Stimulated activated CD4-positive, alpha-beta T cell treated with anti-CD3 and anti-CD28 coated beads, Interleukin-15, amount 100 ng/mL, for 1 hour (primary cell): ENCODE data around the gene LHX3.
A peak's percentile ranks its signal among the peaks of the same experiment; 100 is the strongest.

Source experiments
- DNase-seq, 2 donors: peaks; one replicate each; pipeline ENCODE4 v3.0.0-alpha.2; 2020; ENCODE audit warnings: low read depth in 1 of 2, low spot score in 1 of 2

The LHX3 gene

DNA sequence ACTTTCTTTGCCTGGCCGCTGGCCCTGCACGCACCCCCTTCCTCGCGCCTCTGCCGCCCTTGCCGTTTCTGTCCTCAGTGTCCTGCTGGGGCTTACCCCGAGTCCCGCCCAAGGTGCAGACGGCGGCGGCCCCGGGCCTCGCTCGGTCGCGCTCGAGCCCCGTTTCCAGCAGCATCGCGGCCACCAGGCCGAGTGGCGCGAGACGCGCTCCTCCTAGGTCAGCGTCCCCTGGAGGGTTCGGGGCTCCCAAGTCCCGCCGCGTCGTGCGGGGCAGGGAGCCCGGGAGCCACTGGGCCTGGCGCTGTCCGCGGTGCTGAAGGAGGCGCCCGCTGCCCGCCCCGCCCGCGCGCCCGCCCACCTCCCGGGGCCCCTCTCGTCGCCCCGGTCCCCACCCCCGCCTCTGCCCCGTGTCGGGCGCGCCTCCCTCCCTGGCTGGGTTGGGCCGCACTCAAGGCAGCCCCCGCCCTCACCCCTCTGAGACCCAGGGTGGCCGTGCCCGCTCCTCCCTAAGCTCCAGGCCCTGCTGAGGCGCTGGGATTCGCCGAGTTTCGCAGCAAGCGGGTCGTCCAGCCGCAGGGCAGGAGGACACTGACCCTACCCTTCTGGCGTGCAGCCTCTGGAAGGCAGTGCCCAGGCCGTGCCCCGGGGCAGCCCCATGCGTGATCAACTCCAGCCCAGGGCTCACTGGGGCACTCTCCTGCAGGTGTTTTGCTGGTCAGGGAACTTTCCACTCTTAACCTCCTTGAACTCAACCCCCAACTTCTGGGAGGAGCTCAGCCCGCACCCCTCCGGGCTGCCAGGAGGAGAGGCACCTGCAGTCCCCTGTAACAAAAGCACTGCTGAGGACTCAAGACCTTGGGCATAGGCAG, at the start of gene LHX3:
Gene LHX3, minus strand, starts transcription at position 291 of the 869 bp plus-strand sequence. Its CDS starts 116 bp downstream, at position 175.
- DNase-seq: no peak

DNA sequence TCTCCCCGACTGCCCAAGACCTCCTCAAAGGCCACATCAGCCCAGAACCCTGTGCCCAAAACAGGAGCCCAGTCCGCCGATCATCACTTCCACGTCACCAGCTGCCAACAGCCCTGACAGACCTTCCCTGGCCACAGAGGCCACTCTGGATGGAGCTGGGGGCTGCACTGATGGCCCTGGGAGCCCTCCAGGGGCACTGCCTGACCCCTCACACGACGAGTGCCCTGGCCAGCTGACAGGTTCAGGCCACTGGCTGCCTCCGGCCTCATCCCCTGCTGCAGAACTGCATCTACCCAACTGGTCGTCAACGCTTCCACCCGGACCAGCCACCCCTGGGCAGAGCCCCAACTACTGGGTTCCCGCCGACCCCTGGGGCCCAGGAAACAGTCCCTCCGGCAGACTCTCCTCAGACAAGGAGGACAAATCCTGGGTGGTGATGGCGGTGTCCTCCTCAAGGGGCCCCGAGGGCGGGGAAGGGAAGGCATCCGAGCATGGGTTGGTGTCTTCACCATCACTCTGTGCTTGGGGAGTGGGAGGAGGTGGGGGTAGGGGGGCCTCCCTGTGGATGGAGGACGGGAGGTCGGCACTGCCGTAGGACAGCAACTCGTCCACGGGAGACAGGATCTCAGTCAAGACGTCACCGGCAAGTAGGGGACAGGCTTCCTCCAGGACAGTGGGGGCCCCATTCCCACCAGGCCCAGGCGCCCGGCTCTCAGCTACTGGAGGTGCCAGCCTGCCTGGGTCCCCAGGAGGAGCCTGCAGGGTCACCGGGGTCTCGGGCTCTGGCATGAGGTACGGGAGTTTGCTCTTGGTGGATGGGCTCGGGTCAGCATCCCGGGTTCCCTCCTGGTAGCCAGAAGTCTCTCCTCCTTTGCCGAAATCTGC, 48.6 kb upstream of the LHX3 start:
- DNase-seq: no peak

DNA sequence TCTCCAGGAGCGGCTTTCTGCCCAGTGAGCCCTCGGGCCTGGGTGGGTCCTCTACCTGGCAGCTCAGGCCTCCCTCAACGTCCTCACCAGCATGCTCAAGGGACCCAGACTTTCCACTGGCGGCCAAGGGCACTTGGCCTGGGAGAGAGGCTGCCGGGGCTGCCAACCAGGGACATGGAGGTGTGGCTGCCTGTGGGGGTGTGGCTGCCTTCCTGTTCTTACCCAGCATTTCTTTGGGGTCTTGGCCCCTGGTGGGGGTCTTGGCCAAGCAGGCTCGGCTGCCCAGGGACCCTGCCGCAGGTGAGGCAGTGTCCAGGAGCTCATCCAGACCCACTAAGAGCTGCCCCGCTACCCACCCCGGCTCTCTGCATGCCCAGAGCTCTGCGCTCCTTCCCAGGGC, 47.9 kb upstream of the LHX3 start:
- no peak for DNase-seq

DNA sequence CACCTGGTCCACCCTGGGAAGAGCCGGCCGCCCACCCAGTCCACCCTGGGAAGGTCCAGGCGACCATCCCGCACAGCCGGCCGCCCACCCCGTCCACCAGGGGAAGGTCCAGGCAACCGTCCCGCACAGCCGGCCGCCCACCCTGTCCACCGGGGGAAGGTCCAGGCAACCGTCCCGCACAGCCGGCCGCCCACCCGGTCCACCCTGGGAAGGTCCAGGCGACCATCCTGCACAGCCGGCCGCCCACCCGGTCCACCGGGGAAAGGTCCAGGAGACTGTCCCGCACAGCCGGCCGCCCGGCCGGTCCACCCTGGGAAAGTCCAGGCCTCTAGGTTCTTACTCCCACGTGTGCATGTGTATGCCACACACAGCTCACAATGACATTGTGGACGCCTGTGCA, 47.4 kb upstream of the LHX3 start:
- DNase-seq: no peak

DNA sequence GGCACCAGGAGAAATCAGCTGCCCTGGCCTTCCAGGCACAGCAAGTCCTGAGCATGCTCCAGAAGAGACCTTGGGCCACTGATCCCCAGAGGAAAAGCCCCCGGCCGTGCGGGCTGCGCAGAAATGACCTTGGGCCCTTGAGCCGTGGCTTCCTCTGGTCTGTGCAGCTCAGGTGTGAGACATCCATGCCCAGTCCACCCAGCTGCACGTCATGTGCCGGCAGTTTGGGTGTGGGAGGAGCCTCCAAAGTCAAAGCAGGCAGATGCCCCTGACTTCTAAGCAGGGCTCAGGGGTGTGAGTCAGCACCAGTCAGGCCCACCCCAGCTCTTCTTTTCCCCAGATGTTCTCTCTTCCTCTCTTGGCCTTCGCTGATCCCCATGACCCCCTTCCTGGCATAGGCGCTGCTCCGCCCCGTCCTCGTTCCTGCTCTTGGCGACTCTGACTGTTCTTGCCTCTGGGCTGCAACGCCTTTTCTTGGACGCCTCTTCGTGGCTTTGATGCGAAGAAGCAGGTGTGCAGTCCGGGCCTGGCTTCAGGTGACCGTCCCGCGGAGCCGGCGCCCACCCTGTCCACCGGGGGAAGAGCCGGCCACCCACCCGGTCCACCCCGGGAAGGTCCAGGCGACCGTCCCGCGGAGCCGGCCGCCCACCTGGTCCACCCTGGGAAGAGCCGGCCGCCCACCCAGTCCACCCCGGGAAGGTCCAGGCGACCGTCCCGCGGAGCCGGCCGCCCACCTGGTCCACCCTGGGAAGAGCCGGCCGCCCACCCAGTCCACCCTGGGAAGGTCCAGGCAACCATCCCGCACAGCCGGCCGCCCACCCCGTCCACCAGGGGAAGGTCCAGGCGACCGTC, 46.6 kb upstream of the LHX3 start:
- no peak for DNase-seq

DNA sequence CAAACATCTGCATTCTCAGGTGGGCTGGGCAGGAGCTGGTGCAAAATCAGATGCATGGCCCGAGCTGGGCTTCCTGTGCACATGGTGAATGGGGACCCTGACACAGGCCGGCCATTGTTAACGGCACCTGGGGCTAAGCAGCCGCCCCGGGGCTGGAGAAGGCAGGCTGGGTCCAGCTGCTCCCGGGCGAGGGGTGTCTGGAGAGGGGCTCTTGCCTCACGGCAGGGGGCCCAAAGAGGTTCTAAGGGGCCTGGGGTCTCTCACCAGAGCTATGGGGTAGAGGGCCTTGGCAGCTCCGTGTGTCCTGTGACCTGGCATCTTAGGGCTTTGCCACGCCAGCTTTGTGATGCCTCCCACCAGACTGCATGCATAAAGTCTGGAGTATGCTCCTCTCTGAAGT, 45.7 kb upstream of the LHX3 start:
- no peak for DNase-seq

DNA sequence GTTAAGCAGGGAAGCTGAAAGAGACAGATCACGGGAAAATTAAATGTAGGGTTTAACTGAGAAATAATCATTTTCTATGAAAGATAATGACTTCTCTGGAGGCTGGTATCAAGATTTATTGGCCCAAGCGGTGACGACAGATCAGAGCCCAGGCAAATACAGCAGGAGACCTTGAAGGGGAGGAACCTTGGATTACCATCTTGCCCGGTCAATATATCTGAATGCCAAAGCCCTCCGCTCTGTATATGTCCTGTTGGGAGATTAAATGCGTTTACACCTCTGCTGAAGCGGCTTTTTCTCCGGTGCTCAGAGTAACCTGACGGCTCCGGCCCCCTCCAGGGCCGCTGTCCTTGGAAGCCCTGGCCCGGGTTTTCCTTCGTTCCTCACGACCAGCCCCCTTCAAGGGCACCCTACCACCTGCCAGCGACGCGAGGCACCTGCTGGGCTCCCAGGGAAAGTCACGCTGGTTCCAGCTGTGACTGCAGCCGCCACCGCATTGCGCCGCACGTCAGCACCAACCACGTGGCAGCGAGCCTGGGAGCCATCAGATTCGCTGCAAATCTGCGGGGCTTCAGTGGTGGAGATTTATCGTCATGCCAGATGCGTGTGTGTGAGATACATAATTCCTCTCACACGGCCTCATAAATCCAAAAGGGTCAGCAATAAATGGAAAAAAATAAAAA, 45.1 kb upstream of the LHX3 start:
- no peak for DNase-seq

DNA sequence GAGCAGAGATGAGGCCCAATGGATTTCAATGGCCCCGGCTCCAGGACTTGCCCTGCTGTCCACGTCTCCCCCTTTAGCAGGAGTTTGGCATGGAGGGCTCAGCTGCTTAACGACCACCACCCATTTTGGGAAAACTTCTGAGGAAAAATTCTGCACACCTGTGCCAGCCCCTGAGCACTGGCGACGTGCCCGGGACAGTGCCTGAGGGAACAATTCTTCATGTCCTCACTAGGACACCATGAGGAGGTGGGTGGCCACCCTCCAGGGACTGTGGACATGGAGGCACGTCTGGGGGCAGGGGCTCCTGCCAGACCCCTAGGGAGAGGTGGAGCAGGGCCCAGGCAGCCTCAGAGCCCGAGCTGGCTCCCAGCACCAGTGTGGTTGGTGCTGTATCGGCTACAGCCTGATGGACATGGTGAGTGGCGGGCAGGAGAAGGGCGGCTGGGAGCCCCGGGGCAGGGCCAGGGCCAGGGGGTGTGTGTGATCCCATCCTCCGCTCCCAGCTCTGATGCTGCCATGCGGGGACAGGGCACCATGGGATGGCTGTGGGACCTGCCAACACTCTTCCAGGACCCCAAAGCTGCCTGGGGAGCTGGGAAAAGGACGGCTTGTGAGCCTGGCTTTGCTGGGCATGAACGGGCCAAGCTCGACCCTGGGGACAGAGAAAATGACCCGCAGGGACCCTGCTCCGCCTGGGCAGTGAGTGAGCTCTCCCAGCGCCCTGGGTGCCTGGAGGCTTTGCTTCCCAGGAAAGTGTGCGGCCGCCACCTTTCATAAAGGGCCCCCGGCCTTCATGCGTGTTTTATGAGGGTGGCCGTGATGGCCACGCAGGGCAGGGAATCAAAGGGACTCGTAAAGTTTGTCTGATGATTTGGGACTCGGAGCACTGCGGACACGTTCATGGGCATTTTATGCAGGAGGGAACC, 44.3 kb upstream of the LHX3 start:
- no peak for DNase-seq

DNA sequence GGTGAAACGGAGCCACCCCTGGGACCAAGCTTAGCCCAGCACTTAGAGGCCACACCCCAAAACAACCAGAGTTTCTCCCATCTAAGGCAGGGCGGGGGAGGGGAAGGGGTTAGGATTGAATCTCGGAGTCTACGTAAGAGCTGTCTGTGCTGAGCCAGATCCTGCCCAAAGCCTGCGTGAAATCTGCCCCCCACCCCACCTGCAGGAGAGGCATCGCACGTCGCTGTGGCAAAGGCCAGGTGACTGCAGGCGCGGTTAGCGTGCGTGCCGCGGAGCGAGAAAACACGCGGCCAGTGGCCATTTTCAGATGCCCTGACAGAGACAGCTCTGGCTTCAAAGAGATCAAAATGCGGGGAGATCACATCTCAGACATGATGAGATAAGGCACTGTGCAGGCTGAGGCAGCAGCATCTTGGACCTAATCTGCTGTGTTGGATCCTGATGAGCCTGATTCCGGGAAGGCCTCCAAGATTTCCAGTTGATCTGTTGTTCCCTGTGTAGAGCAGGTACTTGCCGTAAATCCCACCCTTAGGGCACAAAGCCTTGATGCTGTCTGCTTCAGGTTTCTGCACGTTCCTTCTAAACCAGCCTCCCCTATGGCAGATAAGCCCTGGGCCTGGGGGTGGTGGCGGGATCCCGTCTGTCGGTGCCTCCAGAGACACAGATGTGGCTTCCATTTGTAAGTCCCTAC, 43.2 kb upstream of the LHX3 start:
- no peak for DNase-seq

DNA sequence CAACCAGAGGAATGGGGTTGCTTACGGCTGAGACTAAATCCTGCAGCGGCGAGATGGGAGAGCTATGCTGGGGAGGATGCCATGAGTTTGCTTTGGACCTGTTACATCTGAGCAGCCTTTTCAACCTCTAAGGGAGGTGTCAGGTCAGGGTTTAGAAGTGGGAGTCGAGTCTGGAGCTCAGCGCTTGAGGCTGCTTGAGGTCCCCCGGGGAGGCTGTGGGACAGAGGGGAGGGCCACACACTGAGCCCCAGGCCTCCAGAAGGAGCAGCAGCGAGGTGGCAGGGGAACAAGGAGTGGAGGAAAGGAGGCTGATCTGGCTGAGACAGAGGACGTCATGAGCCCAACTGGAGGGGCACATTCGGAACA, 42.6 kb upstream of the LHX3 start:
- DNase-seq: no peak

DNA sequence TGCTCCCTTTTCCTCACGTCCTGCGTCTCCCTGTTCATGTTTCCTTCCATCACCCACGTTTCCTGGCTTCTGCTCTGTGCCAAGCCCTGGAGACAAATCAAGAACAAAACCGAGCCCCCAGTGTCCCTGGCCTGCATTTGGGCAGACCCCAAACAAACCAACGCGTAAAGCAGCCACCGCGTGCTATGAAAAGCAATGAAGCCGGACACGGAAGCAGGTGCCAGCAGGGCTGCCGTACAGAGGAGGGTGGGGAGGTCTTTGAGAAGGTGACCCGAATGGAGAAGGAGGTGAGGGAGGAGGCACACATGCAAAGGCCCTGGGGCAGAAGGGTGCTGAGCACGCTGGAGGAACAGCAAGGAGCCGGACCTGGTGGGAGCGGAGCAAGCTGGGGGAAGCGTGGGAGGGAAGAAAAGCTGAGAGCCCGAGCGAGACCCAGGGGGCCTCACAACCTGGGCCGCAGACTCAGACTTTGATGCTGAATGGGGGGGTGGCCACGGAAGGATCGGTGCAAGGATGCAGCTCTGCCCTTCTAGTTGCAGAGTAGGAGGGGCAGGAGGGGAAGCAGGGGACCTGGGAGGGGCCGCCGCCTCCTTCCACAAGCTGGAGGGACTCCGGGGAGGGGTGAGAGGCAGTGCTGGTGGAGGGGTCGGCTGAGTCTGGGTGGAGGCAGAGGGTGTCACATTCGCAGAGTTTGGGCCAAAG, 42.1 kb upstream of the LHX3 start:
- DNase-seq: no peak

DNA sequence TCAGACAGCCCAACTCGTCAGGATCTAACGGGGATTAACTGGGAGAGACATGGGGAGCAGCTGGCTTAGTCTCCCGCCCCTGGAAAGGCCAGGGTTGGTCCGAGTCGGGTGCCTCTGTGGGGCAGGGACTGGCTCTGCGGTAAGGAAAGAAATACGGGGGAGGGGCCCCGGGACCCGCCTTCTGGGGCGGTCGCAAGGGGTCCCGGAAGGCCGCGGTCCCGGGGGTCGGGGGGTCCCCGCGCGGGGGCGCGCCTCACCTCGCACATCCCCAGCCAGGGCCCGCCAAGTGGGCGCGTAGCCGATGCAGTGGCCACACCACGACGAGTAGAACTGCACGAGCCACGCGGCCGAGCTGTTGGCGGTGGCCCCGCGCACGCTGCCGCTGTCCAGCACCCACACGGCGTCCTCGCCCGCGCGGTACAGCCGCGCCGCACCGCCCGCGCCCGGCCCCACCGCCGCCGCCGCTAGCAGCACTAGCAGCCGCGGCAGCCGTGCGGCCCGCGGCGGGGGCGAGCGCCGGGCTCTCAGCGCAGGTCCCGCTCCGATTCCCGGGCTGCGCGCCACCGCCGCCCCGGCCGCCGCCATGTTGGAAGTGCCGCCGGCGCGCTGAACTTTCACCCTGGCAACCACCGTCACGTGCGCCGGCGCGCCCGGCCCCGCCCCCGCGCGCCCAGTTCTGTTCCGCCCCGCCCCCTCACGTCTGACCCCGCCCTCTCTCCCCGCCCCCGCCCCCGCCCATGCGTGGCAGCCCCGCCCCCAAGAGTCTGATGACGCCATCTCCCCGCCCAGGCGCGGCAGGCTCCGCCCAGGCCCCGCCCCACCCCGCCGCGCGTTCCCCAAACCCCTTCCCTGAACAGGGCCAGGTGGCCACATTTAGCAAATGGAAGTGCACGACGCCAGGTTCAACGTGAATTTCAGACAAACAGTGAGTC, 40.6 kb upstream of the LHX3 start, which contains the start of gene QSOX2:
Gene QSOX2, minus strand, starts transcription at position 594 of the 932 bp plus-strand sequence. Its CDS starts 9 bp downstream, at position 585.
- DNase-seq: peak; percentile 76 to 80

DNA sequence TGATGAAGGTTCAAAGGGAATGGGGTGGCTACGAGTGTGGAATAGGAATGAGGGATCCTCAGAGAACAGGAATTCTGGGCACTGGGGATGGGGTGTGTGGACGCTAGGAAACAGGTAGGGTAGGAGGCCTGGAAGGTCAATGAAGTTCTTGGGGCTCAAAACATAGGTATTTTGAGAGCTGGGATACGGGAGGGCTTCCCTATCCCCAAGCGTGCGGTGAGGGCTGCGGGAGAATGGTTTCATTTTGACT, 40.0 kb upstream of the LHX3 start:
- DNase-seq: no peak

DNA sequence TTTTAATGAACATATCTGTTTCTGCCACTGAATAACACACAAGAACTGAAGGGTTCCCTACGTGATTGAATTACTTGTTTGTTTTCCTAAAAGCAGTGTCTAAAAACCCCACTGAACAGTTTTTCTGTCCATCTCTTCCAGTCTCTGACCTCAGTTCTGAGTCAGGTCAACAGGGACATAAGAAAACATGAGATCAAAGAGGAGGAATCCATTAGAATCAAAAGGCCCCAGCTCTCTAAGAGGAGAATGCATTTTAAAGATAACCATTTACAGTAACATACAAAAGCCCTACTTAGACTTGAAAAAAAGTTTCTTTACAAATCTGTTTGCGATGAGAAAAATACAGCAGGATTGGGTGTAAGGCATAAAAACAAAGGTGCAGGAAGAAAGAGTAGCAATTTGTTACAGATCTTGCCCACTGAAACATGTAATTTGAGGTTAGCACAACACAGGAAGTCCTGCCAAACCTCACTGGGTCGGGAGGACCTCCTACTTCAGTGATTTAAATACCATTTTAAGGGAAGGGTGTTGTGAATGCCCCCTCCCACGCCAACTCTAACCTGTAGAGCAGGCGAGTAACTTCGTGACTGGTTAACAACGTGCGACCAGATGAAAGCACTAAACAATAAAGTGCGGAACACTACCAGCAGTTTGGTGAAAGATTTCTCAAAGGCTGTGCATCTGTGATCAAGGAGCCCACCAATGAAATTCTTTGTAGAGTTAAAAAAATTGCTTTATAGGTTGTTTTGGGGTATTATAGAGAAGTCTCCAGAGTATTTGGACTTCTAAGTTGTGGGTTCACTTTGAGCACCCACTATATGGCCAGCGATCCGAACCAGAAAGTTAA, 39.4 kb upstream of the LHX3 start:
- DNase-seq: peak in 1 of 2 donors; percentile 35

DNA sequence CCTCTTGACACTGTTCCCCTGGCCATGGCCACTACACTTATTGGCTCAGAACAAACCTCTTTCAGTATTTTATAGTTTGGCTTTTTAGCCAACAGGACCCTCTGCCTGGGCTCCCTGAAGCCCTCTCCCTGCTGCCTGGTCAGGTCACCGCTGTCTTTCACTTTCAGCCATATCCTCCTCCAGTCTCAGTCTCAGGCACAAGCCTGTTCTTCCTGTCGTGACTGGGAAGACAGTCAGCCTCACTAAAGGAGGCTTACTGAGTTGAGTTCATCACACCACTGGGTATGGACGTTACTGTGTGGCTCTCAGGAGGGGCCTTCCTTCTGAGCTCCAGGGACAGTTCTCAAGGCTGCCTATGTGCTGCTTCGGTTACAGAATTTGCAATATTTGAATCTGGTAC, 38.7 kb upstream of the LHX3 start:
- DNase-seq: no peak

DNA sequence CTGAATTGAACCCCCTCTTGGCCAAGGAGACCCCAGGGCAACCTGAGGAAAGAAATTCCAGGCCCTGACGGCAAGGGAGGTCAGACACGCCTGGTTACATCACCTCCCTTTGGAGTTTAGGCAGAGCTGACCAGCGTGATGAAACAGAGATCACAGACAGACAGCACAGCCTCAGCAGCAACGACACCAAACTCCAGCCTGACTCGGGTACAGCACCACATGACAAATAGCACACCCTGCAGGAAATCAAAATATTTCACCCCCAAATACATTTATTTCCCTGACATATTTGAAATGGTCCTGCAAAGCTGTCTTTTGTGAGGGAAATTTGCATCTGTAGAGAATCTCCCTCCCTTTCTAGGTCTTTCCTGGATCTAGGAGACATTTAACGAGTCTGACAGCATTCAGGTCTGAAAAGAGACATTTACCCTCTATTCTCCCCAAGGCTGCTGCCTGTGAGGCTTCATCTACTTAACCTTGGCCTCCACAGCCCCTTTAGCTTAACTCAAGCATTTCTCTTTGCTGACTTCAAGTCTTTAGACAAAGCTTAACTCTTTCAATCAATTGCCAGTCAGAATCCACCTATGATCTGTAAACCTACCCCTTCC, 38.1 kb upstream of the LHX3 start:
- DNase-seq: no peak
